Gastroesophageal sphincter (tissue), 4 donors: ENCODE results near the gene RHBDF2. TPM values are rescaled to one million over a fixed set of nuclear protein-coding genes. Genes with fewer than 3 reads are reported as not detected.

Source experiments
- ATAC-seq: fragments of 150-250 bp; one replicate; pipeline ENCODE4 v1.9.1; 2016; ENCODE audit warnings: mild to moderate bottlenecking, moderate library complexity
- H3K27ac ChIP-seq, 4 donors: fragments of 200-600 bp; sonication (generic) in 3 of 4; 1 replicate in 3 of 4; 2 replicates in 1 of 4; pipeline ENCODE4 v1.5.1; 2016 to 2019
- H3K27me3 ChIP-seq: fragments of 200-600 bp; sonication (generic); one replicate; pipeline ENCODE4 v1.5.1; 2019
- H3K36me3 ChIP-seq, 2 donors: fragments of 200-600 bp; sonication (generic); one replicate each; pipeline ENCODE4 v1.5.1; 2019; ENCODE audit warnings: control low read depth in 1 of 2
- H3K4me1 ChIP-seq, 3 donors: fragments of 200-600 bp; sonication (generic); 1 replicate in 2 of 3; 2 replicates in 1 of 3; pipeline ENCODE4 v1.5.1; 2016 to 2019; ENCODE audit warnings: control low read depth in 2 of 3
- H3K4me3 ChIP-seq, 2 donors: fragments of 200-600 bp; sonication (generic); one replicate each; pipeline ENCODE4 v1.5.1; 2019; ENCODE audit warnings: mild to moderate bottlenecking in 1 of 2, moderate library complexity in 1 of 2
- H3K9me3 ChIP-seq, 3 donors: fragments of 200-600 bp; sonication (generic); one replicate each; pipeline ENCODE4 v1.5.1; 2017 to 2019; ENCODE audit warnings: control low read depth in 2 of 3
- EP300 ChIP-seq: sonication (generic); formaldehyde crosslinking; IDR thresholded peaks from one replicate; pipeline ENCODE4 v1.6.1; 2017; ENCODE audit warnings: antibody characterized with exemption, mild to moderate bottlenecking
- POLR2A ChIP-seq, 2 donors: fragments of 450-650 bp; IDR thresholded peaks; one replicate each; pipeline ENCODE4 v1.6.1; 2017; ENCODE audit warnings: antibody characterized with exemption in 2 of 2, mild to moderate bottlenecking in 2 of 2, moderate library complexity in 1 of 2
- POLR2AphosphoS5 ChIP-seq: sonication (generic); formaldehyde crosslinking; IDR thresholded peaks from one replicate; pipeline ENCODE4 v1.6.1; 2017; ENCODE audit warnings: antibody characterized with exemption
- WGBS, 2 donors: methylation state at CpG; one replicate each; pipeline ENCODE4 v1.1.5; 2018; ENCODE audit warnings: low coverage in 1 of 2; 5-methylcytosine and 5-hydroxymethylcytosine counted together
- total RNA-seq, 4 donors: library from RNA; depleted of rRNA; stranded (reverse); fragments of >200 nt; gene quantifications; one replicate each; pipeline ENCODE4 v1.1.0, GENCODE V29; 2016
- TF ChIP-seq, protein P1 (sequence below), 4 experiments: fragments of 200-600 bp in 2 of 4; fragments of 450-650 bp in 2 of 4; sonication (generic) in 1 of 4; IDR thresholded peaks; one replicate each; pipeline ENCODE4 v1.5.1; 2017 to 2019; ENCODE audit warnings: antibody characterized with exemption in 4 of 4, mild to moderate bottlenecking in 2 of 4, moderate library complexity in 2 of 4

The RHBDF2 gene
- total RNA-seq, 4 donors from 2014 or later = 7.3 to 20.5 (median 8.5) TPM

DNA sequence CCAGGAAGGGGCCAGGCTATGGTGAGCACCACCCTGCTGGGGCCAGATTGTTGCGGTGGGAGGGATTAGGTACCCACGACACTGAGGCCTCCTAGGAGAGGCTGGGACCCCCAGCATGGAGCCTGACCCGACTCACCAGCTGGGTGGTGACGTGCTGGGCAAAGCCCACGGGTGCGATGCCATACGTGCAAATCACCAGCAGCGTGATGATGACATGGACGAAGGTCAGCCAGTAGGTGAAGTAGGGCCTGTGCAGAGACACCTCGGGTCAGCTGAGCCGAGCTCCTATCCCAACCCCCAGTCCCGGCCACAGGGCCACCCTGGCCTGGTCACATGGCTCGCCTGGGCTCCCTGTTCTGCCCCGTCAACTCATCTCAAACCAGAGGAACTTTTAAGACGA, 26.3 kb downstream of the RHBDF2 start:
- WGBS, 2 donors = 95% methylated on average over 5 of the region's 15 CpGs; no CpG with 5 or more reads in 1 of the 2 donors
- H3K4me3 ChIP-seq = no peak overlapping the region
- H3K9me3 ChIP-seq = no peaks in the 10 kb centered on the region
- H3K27ac ChIP-seq = no peak overlapping the region
- TF ChIP-seq POLR2AphosphoS5 = no peak
- no peak for TF ChIP-seq EP300
- TF ChIP-seq POLR2A (IDR thresholded peaks at IDR 0.05) = no peak
- TF ChIP-seq, protein P1, sequence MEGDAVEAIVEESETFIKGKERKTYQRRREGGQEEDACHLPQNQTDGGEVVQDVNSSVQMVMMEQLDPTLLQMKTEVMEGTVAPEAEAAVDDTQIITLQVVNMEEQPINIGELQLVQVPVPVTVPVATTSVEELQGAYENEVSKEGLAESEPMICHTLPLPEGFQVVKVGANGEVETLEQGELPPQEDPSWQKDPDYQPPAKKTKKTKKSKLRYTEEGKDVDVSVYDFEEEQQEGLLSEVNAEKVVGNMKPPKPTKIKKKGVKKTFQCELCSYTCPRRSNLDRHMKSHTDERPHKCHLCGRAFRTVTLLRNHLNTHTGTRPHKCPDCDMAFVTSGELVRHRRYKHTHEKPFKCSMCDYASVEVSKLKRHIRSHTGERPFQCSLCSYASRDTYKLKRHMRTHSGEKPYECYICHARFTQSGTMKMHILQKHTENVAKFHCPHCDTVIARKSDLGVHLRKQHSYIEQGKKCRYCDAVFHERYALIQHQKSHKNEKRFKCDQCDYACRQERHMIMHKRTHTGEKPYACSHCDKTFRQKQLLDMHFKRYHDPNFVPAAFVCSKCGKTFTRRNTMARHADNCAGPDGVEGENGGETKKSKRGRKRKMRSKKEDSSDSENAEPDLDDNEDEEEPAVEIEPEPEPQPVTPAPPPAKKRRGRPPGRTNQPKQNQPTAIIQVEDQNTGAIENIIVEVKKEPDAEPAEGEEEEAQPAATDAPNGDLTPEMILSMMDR (IDR thresholded peaks at IDR 0.05) = no peak
- peaks cover 0 to 57% of the 10 kb centered on the region in 2 donors for H3K36me3 ChIP-seq
- no peaks in the 10 kb centered on the region for H3K27me3 ChIP-seq
- no peaks in the 10 kb centered on the region for H3K4me1 ChIP-seq
- ATAC-seq = no peak

DNA sequence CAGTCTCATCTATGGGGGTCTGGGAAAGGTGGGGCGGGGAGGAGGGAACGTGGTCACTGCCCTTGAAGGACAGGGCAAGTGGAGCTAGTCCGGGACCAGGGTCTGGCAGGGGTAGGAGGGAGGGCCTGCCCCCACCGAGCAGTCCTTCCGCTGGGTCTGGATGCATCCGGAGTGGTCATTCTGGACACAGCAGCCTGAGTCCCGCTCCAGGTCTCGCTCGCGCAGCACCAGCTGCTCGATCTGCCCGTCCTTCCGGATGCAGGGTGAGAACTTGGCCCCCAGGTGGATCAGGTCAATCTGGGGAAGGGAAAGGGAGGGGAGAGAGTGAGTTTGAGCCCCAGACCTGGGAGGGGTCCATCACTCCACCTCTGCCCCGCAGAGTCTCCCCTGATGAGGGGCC, 27.0 kb downstream of the RHBDF2 start:
- no peak overlapping the region for H3K27ac ChIP-seq
- H3K9me3 ChIP-seq = no peaks in the 10 kb centered on the region
- TF ChIP-seq POLR2AphosphoS5 = no peak
- TF ChIP-seq, protein P1 (IDR thresholded peaks at IDR 0.05) = no peak
- no peak for TF ChIP-seq EP300
- TF ChIP-seq POLR2A (IDR thresholded peaks at IDR 0.05) = no peak
- no peaks in the 10 kb centered on the region for H3K4me1 ChIP-seq
- H3K4me3 ChIP-seq = no peak overlapping the region
- no peak for ATAC-seq
- no CpG with 5 or more reads among the region's 14 CpGs for WGBS, 2 donors
- H3K36me3 ChIP-seq = peaks cover 0 to 52% of the 10 kb centered on the region in 2 donors
- no peaks in the 10 kb centered on the region for H3K27me3 ChIP-seq

DNA sequence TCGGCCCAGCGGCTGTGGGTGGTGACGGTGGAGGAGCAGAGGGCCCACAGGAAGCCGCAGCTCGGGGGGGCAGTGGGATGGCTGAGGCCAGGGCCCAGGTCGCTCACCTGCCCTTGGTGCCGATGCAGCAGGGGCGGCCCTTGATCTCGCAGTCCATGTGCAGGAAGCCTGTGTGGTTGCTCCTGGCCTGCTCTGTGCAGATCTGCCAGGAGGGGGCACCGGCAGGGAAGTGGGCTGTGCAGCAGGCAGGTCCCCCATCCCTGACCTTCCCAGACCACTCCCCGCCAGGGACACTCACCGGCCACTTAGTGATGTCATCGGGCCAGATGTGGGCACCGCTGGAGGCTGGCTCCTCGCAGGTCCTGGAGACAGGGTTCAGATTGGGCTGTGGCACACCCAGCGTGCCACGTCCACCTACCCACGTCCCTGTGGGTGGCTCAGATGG, 27.7 kb downstream of the RHBDF2 start:
- H3K4me3 ChIP-seq = no peak overlapping the region
- ATAC-seq = no peak
- peaks cover 0 to 45% of the 10 kb centered on the region in 2 donors for H3K36me3 ChIP-seq
- WGBS, 2 donors = 40% methylated on average over 1 of the region's 18 CpGs; no CpG with 5 or more reads in 1 of the 2 donors
- H3K27ac ChIP-seq = no peak overlapping the region
- no peaks in the 10 kb centered on the region for H3K27me3 ChIP-seq
- H3K9me3 ChIP-seq = no peaks in the 10 kb centered on the region
- no peaks in the 10 kb centered on the region for H3K4me1 ChIP-seq
- TF ChIP-seq, protein P1 (IDR thresholded peaks at IDR 0.05) = no peak
- TF ChIP-seq POLR2AphosphoS5 = no peak
- TF ChIP-seq EP300 = no peak
- TF ChIP-seq POLR2A (IDR thresholded peaks at IDR 0.05) = no peak

DNA sequence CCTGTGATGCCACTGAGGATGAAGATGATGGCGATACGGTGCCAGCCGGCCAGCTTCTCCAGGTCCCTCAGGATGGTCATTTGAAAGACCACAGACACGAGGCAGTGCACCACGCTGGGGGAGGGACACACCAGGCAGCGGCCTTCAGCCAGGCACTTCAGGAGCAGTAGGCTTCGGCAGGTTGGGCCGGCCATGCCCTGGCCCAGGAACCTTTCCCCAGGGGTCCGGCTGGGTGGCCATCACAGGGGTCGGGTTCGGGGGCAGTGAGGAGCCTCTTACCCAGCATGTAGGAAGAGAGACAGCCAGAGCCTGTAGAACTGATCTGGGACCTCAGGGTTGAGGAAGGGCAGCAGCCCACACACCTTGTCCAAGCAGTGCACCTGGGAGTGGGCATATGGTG, 28.5 kb downstream of the RHBDF2 start:
- ATAC-seq = no peak
- peaks cover 0 to 40% of the 10 kb centered on the region in 2 donors for H3K36me3 ChIP-seq
- WGBS, 2 donors = 92% methylated on average over 5 of the region's 11 CpGs; no CpG with 5 or more reads in 1 of the 2 donors
- TF ChIP-seq EP300 (no peak), POLR2A (IDR thresholded peaks at IDR 0.05) (no peak), POLR2AphosphoS5 (no peak)
- TF ChIP-seq, protein P1 (IDR thresholded peaks at IDR 0.05) = no peak
- H3K4me3 ChIP-seq = no peak overlapping the region
- H3K4me1 ChIP-seq = no peaks in the 10 kb centered on the region
- no peak overlapping the region for H3K27ac ChIP-seq
- no peaks in the 10 kb centered on the region for H3K27me3 ChIP-seq
- no peaks in the 10 kb centered on the region for H3K9me3 ChIP-seq

DNA sequence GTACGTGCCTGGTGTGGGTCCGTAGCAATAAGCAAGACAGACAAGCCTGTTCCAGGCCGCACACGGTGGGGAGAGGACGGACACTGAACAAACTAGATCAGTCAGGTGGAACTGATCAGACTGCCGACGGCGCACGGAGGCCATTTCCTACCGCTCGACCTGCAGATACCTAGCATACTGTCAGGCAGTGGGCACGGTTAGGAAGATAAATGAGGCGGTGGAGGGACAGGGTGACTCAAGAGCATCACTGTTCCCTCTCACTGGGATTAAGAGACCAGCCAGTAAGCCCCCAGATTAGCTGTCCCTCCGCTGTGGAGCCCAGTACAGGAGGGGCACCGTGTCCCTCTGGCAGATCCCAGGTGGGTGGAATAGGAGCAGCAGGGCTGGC, 29.0 kb downstream of the RHBDF2 start:
- no peak for ATAC-seq
- Histone ChIP-seq H3K27ac (no peak overlapping the region), H3K36me3 (peaks cover 0 to 40% of the 10 kb centered on the region in 2 donors), H3K27me3 (no peaks in the 10 kb centered on the region), H3K9me3 (no peaks in the 10 kb centered on the region), H3K4me1 (no peaks in the 10 kb centered on the region), H3K4me3 (no peak overlapping the region)
- TF ChIP-seq POLR2AphosphoS5 (no peak), EP300 (no peak), POLR2A (IDR thresholded peaks at IDR 0.05) (no peak)
- TF ChIP-seq, protein P1 (IDR thresholded peaks at IDR 0.05) = no peak
- 85 to 100% methylated on average over 1 to 7 of the region's 15 CpGs for WGBS, 2 donors
